ENCODE measurements around the gene PLPP2.

Gene PLPP2

GRCh38 chr19:313988-314815, 23.0 kb upstream of the PLPP2 start:
- Histone ChIP-seq H3K4me3 (ENCODE audit: low read depth in 1 of 2, low read length in 2 of 2) (no peak overlapping the region), H3K36me3 (ENCODE audit: control insufficient read depth in 1 of 2, insufficient read depth in 2 of 2, low read length in 2 of 2) (peaks cover 24 to 67% of the 10 kb centered on the region in 2 donors), H3K27me3 (ENCODE audit: low read depth, low read length) (no peaks in the 10 kb centered on the region), H3K27ac (ENCODE audit: low read length) (no peak overlapping the region), H3K9me3 (ENCODE audit: control insufficient read depth in 1 of 2, low read length in 2 of 2) (no peaks in the 10 kb centered on the region), H3K4me1 (ENCODE audit: control insufficient read depth in 1 of 2, insufficient read depth in 2 of 2, low read length in 2 of 2) (no peaks in the 10 kb centered on the region)

DNA sequence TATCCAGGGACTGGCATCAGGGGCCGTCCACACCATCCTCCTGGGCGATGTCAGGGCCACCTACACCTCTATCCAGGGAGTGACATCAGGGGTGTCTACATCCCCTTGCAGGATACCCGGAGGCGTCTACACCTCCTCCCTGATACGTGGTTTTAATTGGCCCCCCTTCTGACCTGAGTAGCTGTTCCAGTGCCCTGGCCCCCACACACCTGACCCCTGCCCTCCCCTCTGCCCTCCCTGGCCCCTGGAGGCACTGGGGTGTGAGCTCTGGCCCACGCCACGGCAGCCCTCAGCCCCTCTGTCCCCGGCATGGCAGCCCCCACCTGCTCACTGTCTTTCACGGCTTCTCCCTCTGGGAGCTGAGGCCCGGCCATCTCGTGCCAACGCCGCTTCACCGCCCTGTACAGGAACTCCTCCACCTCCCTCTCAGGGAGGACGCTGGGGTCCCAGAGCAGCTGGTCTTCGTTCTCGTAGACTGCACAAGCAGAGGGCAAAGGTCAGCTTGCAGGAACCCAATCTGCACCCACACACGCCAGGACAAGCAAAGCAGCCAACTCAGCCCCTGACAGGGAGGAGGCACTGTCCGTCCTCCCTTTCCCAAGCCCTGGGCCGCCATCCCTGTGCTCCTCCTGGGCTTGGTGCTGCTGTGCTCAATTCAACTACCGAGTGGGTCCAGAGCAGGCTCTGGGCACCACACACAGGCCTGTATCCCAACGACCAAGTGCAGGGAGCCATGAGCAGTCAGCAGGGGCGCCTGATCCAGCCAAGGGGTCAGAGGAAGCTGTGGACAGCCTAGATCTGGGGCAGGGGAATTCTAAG, 22.2 kb upstream of the PLPP2 start:
- Histone ChIP-seq H3K27me3 (ENCODE audit: low read depth, low read length) (no peaks in the 10 kb centered on the region), H3K27ac (ENCODE audit: low read length) (no peak overlapping the region), H3K4me3 (ENCODE audit: low read depth in 1 of 2, low read length in 2 of 2) (no peak overlapping the region), H3K9me3 (ENCODE audit: control insufficient read depth in 1 of 2, low read length in 2 of 2) (no peaks in the 10 kb centered on the region), H3K36me3 (ENCODE audit: control insufficient read depth in 1 of 2, insufficient read depth in 2 of 2, low read length in 2 of 2) (peaks cover 23 to 65% of the 10 kb centered on the region in 2 donors), H3K4me1 (ENCODE audit: control insufficient read depth in 1 of 2, insufficient read depth in 2 of 2, low read length in 2 of 2) (no peaks in the 10 kb centered on the region)

- H3K36me3 ChIP-seq (ENCODE audit: control insufficient read depth in 1 of 2, insufficient read depth in 2 of 2, low read length in 2 of 2), result peaks cover 25 to 72% of the 10 kb centered on the region in 2 donors
- no peaks in the 10 kb centered on the region for H3K9me3 ChIP-seq (ENCODE audit: control insufficient read depth in 1 of 2, low read length in 2 of 2)
- H3K4me3 ChIP-seq (ENCODE audit: low read depth in 1 of 2, low read length in 2 of 2), result peak overlapping the region in 1 of 2 donors; percentile 32
- no peak overlapping the region for H3K27ac ChIP-seq (ENCODE audit: low read length)
- H3K27me3 ChIP-seq (ENCODE audit: low read depth, low read length), result no peaks in the 10 kb centered on the region
- H3K4me1 ChIP-seq (ENCODE audit: control insufficient read depth in 1 of 2, insufficient read depth in 2 of 2, low read length in 2 of 2), result no peaks in the 10 kb centered on the region
Observed at GRCh38 chr19:311813-312261, 20.6 kb upstream of the PLPP2 start.

DNA sequence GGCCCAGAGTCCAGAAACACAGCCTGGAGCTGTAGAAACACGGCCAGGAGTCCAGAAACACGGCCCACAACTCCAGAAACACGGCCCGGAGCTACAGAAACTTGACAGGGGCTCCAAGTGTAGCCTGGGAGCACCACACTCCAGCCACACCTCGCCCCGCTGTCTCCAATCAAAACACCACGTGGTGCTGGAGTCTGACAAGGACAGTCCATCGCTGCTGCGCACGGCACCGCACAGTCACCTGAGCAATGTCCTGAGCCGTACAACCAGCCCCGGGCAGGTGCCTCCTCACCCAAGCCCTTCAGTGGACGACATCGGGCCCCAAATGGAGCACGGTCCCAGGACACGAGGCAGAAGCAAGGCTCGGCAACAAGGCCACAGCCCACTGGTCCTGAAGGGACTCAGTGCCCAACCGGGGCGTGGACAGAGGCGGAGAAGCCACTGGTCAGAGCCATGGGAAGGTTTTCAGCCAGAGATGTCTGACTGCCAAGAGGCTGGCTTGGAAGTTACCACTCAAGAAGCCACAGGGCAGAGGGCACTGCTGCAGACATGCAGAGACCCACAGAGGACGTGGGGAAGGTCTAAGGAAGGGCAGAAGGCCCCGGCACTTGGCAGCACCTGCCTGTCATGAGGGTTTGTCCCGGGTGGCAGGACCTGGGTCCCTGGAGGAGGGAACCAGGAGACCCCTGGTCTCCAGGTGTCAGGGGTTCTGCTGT, 19.7 kb upstream of the PLPP2 start:
- H3K4me3 ChIP-seq (ENCODE audit: low read depth in 1 of 2, low read length in 2 of 2), result peak overlapping the region in 1 of 2 donors; percentile 32
- H3K36me3 ChIP-seq (ENCODE audit: control insufficient read depth in 1 of 2, insufficient read depth in 2 of 2, low read length in 2 of 2), result peaks cover 25 to 72% of the 10 kb centered on the region in 2 donors
- no peaks in the 10 kb centered on the region for H3K4me1 ChIP-seq (ENCODE audit: control insufficient read depth in 1 of 2, insufficient read depth in 2 of 2, low read length in 2 of 2)
- H3K27ac ChIP-seq (ENCODE audit: low read length), result no peak overlapping the region
- H3K27me3 ChIP-seq (ENCODE audit: low read depth, low read length), result no peaks in the 10 kb centered on the region
- H3K9me3 ChIP-seq (ENCODE audit: control insufficient read depth in 1 of 2, low read length in 2 of 2), result no peaks in the 10 kb centered on the region

DNA sequence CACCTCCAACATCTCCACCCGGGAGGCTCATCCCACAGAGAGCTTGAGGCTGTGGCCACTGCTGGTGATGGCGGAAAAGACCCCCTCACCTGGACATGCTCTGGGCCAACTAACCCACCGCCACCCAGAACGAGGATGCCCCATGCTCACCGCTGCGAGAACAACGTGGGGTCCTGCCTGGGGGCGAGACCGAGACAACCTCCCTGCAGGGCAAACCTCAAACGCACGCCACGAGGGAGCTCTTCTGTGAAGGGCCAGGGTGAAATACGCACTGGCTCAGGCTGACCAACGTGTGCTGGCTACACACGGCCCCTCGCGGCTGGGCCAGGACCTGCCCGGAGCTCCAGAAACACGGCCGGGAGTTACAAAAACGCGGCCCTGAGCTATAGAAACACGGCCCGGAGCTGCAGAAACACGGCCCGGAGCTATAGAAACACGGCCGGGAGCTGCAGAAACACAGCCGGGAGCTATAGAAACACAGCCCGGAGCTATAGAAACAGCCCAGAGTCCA, 19.0 kb upstream of the PLPP2 start:
- H3K9me3 ChIP-seq (ENCODE audit: control insufficient read depth in 1 of 2, low read length in 2 of 2), result no peaks in the 10 kb centered on the region
- H3K27me3 ChIP-seq (ENCODE audit: low read depth, low read length), result no peaks in the 10 kb centered on the region
- H3K4me1 ChIP-seq (ENCODE audit: control insufficient read depth in 1 of 2, insufficient read depth in 2 of 2, low read length in 2 of 2), result no peaks in the 10 kb centered on the region
- H3K4me3 ChIP-seq (ENCODE audit: low read depth in 1 of 2, low read length in 2 of 2), result peak overlapping the region; percentile 18 to 32
- no peak overlapping the region for H3K27ac ChIP-seq (ENCODE audit: low read length)
- H3K36me3 ChIP-seq (ENCODE audit: control insufficient read depth in 1 of 2, insufficient read depth in 2 of 2, low read length in 2 of 2), result peaks cover 21 to 72% of the 10 kb centered on the region in 2 donors

DNA sequence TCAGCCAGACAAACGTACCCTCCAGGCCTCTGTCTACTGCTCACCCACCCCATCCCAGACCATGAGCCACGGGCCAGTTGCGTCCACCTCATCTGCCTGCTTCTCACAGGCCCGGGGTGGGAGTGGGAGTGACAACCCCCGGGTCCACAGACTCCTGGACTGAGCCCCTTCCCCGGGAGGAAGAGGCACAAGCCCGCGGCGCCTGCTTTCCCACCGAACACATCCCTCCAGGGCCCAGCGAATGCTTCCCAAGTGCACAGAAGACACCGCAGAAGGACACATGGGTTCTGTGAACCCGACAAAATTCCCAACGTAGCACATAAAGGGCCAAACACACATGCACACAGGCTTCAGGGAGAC, 18.0 kb upstream of the PLPP2 start:
- peaks cover 21 to 66% of the 10 kb centered on the region in 2 donors for H3K36me3 ChIP-seq (ENCODE audit: control insufficient read depth in 1 of 2, insufficient read depth in 2 of 2, low read length in 2 of 2)
- H3K27ac ChIP-seq (ENCODE audit: low read length), result no peak overlapping the region
- H3K9me3 ChIP-seq (ENCODE audit: control insufficient read depth in 1 of 2, low read length in 2 of 2), result no peaks in the 10 kb centered on the region
- H3K27me3 ChIP-seq (ENCODE audit: low read depth, low read length), result no peaks in the 10 kb centered on the region
- peak overlapping the region in 1 of 2 donors; percentile 24 for H3K4me3 ChIP-seq (ENCODE audit: low read depth in 1 of 2, low read length in 2 of 2)
- no peaks in the 10 kb centered on the region for H3K4me1 ChIP-seq (ENCODE audit: control insufficient read depth in 1 of 2, insufficient read depth in 2 of 2, low read length in 2 of 2)

DNA sequence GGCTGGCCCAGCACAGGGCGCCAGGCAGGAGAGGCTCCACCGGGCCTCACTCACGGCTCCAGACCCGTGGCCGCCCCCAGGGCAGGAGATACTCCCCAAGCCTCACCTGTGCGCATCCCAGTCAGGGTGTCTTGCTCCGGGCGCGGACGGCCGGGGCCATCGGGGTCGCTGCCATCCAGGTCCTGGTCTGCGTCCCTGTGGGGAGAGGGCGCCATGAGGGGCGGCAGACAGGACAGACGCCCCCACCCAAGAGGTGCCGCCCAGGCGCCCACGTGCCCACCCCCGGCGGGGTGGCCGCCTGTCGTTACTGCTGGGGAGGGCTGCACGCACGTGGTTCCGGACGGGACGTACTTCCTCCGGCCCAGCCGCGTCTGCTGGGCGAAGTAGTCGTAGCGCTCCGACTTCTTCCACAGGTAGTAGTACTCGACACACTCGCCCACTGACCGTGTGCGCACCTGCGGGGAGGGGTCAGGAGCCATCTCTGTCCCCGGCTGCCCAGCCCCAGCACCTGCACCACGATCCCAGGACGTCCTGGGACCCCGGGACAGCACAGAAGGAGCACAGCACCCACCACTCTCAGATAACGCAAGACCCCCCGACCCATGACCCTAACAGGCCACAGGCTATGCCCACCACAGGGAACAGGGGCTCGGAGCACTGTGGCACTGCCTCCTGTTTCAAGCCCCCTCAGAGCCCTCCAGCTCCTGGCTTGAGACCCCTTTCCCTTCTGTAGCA, 17.4 kb upstream of the PLPP2 start:
- H3K36me3 ChIP-seq (ENCODE audit: control insufficient read depth in 1 of 2, insufficient read depth in 2 of 2, low read length in 2 of 2), result peaks cover 19 to 61% of the 10 kb centered on the region in 2 donors
- H3K4me1 ChIP-seq (ENCODE audit: control insufficient read depth in 1 of 2, insufficient read depth in 2 of 2, low read length in 2 of 2), result no peaks in the 10 kb centered on the region
- H3K27ac ChIP-seq (ENCODE audit: low read length), result no peak overlapping the region
- H3K4me3 ChIP-seq (ENCODE audit: low read depth in 1 of 2, low read length in 2 of 2), result peak overlapping the region in 1 of 2 donors; percentile 24
- H3K9me3 ChIP-seq (ENCODE audit: control insufficient read depth in 1 of 2, low read length in 2 of 2), result no peaks in the 10 kb centered on the region
- no peaks in the 10 kb centered on the region for H3K27me3 ChIP-seq (ENCODE audit: low read depth, low read length)

- Histone ChIP-seq H3K27me3 (ENCODE audit: low read depth, low read length) (no peaks in the 10 kb centered on the region), H3K9me3 (ENCODE audit: control insufficient read depth in 1 of 2, low read length in 2 of 2) (no peaks in the 10 kb centered on the region), H3K36me3 (ENCODE audit: control insufficient read depth in 1 of 2, insufficient read depth in 2 of 2, low read length in 2 of 2) (peaks cover 16 to 54% of the 10 kb centered on the region in 2 donors), H3K4me1 (ENCODE audit: control insufficient read depth in 1 of 2, insufficient read depth in 2 of 2, low read length in 2 of 2) (no peaks in the 10 kb centered on the region), H3K4me3 (ENCODE audit: low read depth in 1 of 2, low read length in 2 of 2) (no peak overlapping the region), H3K27ac (ENCODE audit: low read length) (no peak overlapping the region)
Observed at GRCh38 chr19:307793-308420, 16.7 kb upstream of the PLPP2 start.

DNA sequence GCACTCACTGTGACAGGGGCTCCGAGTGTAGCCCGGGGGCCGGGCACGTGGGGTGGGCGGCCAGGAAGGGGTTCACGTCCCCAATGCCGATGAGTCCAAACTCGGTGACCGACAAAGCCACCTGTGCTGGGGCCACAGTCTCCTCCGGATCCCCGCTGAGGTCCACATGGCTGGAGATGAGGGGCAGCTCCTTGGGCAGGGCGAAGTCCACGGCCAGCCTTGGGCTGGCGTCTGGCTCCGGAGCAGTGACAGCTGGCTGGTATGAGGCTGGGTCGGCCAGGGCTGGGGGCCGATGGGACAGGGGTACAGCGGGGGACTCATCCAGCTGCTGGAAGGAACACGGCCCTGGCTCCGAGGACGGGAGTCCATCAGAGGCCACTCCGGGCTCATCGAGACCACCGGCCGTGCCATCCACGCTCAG, 15.9 kb upstream of the PLPP2 start:
- Histone ChIP-seq H3K36me3 (ENCODE audit: control insufficient read depth in 1 of 2, insufficient read depth in 2 of 2, low read length in 2 of 2) (peaks cover 16 to 53% of the 10 kb centered on the region in 2 donors), H3K9me3 (ENCODE audit: control insufficient read depth in 1 of 2, low read length in 2 of 2) (no peaks in the 10 kb centered on the region), H3K4me1 (ENCODE audit: control insufficient read depth in 1 of 2, insufficient read depth in 2 of 2, low read length in 2 of 2) (no peaks in the 10 kb centered on the region), H3K4me3 (ENCODE audit: low read depth in 1 of 2, low read length in 2 of 2) (no peak overlapping the region), H3K27me3 (ENCODE audit: low read depth, low read length) (no peaks in the 10 kb centered on the region), H3K27ac (ENCODE audit: low read length) (no peak overlapping the region)

GRCh38 chr19:306151-306900, 15.1 kb upstream of the PLPP2 start:
- no peaks in the 10 kb centered on the region for H3K4me1 ChIP-seq (ENCODE audit: control insufficient read depth in 1 of 2, insufficient read depth in 2 of 2, low read length in 2 of 2)
- no peaks in the 10 kb centered on the region for H3K9me3 ChIP-seq (ENCODE audit: control insufficient read depth in 1 of 2, low read length in 2 of 2)
- H3K36me3 ChIP-seq (ENCODE audit: control insufficient read depth in 1 of 2, insufficient read depth in 2 of 2, low read length in 2 of 2), result peaks cover 12 to 45% of the 10 kb centered on the region in 2 donors
- H3K27me3 ChIP-seq (ENCODE audit: low read depth, low read length), result no peaks in the 10 kb centered on the region
- no peak overlapping the region for H3K4me3 ChIP-seq (ENCODE audit: low read depth in 1 of 2, low read length in 2 of 2)
- no peak overlapping the region for H3K27ac ChIP-seq (ENCODE audit: low read length)

Data from muscle layer of duodenum (tissue), 2 donors.